ENCODE measurements around the gene CCDC149.
A peak's percentile ranks its signal among the peaks of the same experiment; 100 is the strongest.

Gene CCDC149

GRCh38 chr4:24783506-24783905, 129.3 kb downstream of the CCDC149 start:
- no peak overlapping the region for H3K4me3 ChIP-seq (ENCODE audit: low read length)
- no peak for DNase-seq (ENCODE audit: low read depth)
- no peak for TF ChIP-seq CTCF (conservative IDR thresholded peaks at IDR 0.05; ENCODE audit: low read length)

- no peak for DNase-seq (ENCODE audit: low read depth)
- no peak overlapping the region for H3K4me3 ChIP-seq (ENCODE audit: low read length)
- TF ChIP-seq CTCF (conservative IDR thresholded peaks at IDR 0.05; ENCODE audit: low read length) = no peak
Measured at GRCh38 chr4:24781999-24782745, 130.7 kb downstream of the CCDC149 start.

GRCh38 chr4:24780936-24781495, 131.8 kb downstream of the CCDC149 start:
- H3K4me3 ChIP-seq (ENCODE audit: low read length) = no peak overlapping the region
- no peak for DNase-seq (ENCODE audit: low read depth)
- TF ChIP-seq CTCF (conservative IDR thresholded peaks at IDR 0.05; ENCODE audit: low read length) = no peak

- no peak for TF ChIP-seq CTCF (conservative IDR thresholded peaks at IDR 0.05; ENCODE audit: low read length)
- no peak overlapping the region for H3K4me3 ChIP-seq (ENCODE audit: low read length)
- peak; percentile 99 for DNase-seq (ENCODE audit: low read depth)
Measured at GRCh38 chr4:24778464-24779225, 134.2 kb downstream of the CCDC149 start.

GRCh38 chr4:24777536-24778463, 135.0 kb downstream of the CCDC149 start:
- H3K4me3 ChIP-seq (ENCODE audit: low read length) = no peak overlapping the region
- no peak for TF ChIP-seq CTCF (conservative IDR thresholded peaks at IDR 0.05; ENCODE audit: low read length)
- DNase-seq (ENCODE audit: low read depth) = no peak

GRCh38 chr4:24775750-24776149, 137.1 kb downstream of the CCDC149 start:
- no peak overlapping the region for H3K4me3 ChIP-seq (ENCODE audit: low read length)
- DNase-seq (ENCODE audit: low read depth) = peak; percentile 27
- TF ChIP-seq CTCF (conservative IDR thresholded peaks at IDR 0.05; ENCODE audit: low read length) = no peak
